ENCODE results near the gene EPS15.
"Not testable (repeated sequence)": the region's sequence is repeated elsewhere in the genome, so short reads cannot be mapped to it uniquely, and the experiment has no call there.

The EPS15 gene

GRCh38 chr1:51543858-51544257, 24.8 kb upstream of the EPS15 start:
- H3K27me3 ChIP-seq (ENCODE audit: control insufficient read depth in 2 of 2, insufficient read depth in 2 of 2, low read length in 2 of 2): no peaks in the 10 kb centered on the region
- no peak overlapping the region for H3K27ac ChIP-seq (ENCODE audit: low read depth in 2 of 2, low read length in 2 of 2)
- no peak overlapping the region for H3K9ac ChIP-seq (ENCODE audit: low read depth in 1 of 2, low read length in 2 of 2)
- no peaks in the 10 kb centered on the region for H3K9me3 ChIP-seq (ENCODE audit: control insufficient read depth in 2 of 2, low read length in 2 of 2)
- H3K4me1 ChIP-seq (ENCODE audit: control insufficient read depth in 2 of 2, insufficient read depth in 2 of 2, low read length in 2 of 2): no peaks in the 10 kb centered on the region
- H3K36me3 ChIP-seq (ENCODE audit: control insufficient read depth in 2 of 2, insufficient read depth in 2 of 2, low read length in 2 of 2): no peaks in the 10 kb centered on the region
- H3K4me3 ChIP-seq (ENCODE audit: low read length in 2 of 2): no peak overlapping the region

GRCh38 chr1:51542158-51542953, 23.3 kb upstream of the EPS15 start:
- no peak overlapping the region for H3K27ac ChIP-seq (ENCODE audit: low read depth in 2 of 2, low read length in 2 of 2)
- no peaks in the 10 kb centered on the region for H3K9me3 ChIP-seq (ENCODE audit: control insufficient read depth in 2 of 2, low read length in 2 of 2)
- no peaks in the 10 kb centered on the region for H3K36me3 ChIP-seq (ENCODE audit: control insufficient read depth in 2 of 2, insufficient read depth in 2 of 2, low read length in 2 of 2)
- no peak overlapping the region for H3K4me3 ChIP-seq (ENCODE audit: low read length in 2 of 2)
- no peak overlapping the region for H3K9ac ChIP-seq (ENCODE audit: low read depth in 1 of 2, low read length in 2 of 2)
- no peaks in the 10 kb centered on the region for H3K4me1 ChIP-seq (ENCODE audit: control insufficient read depth in 2 of 2, insufficient read depth in 2 of 2, low read length in 2 of 2)
- no peaks in the 10 kb centered on the region for H3K27me3 ChIP-seq (ENCODE audit: control insufficient read depth in 2 of 2, insufficient read depth in 2 of 2, low read length in 2 of 2)

- Histone ChIP-seq H3K4me3 (ENCODE audit: low read length in 2 of 2) (no peak overlapping the region), H3K9me3 (ENCODE audit: control insufficient read depth in 2 of 2, low read length in 2 of 2) (no peaks in the 10 kb centered on the region), H3K9ac (ENCODE audit: low read depth in 1 of 2, low read length in 2 of 2) (no peak overlapping the region), H3K36me3 (ENCODE audit: control insufficient read depth in 2 of 2, insufficient read depth in 2 of 2, low read length in 2 of 2) (no peaks in the 10 kb centered on the region), H3K4me1 (ENCODE audit: control insufficient read depth in 2 of 2, insufficient read depth in 2 of 2, low read length in 2 of 2) (no peaks in the 10 kb centered on the region), H3K27ac (ENCODE audit: low read depth in 2 of 2, low read length in 2 of 2) (no peak overlapping the region), H3K27me3 (ENCODE audit: control insufficient read depth in 2 of 2, insufficient read depth in 2 of 2, low read length in 2 of 2) (no peaks in the 10 kb centered on the region)
Observed at GRCh38 chr1:51541313-51542050, 22.4 kb upstream of the EPS15 start.

GRCh38 chr1:51537568-51537967, 18.5 kb upstream of the EPS15 start:
- H3K9me3 ChIP-seq (ENCODE audit: control insufficient read depth in 2 of 2, low read length in 2 of 2): no peaks in the 10 kb centered on the region
- no peaks in the 10 kb centered on the region for H3K27me3 ChIP-seq (ENCODE audit: control insufficient read depth in 2 of 2, insufficient read depth in 2 of 2, low read length in 2 of 2)
- no peak overlapping the region for H3K4me3 ChIP-seq (ENCODE audit: low read length in 2 of 2)
- H3K4me1 ChIP-seq (ENCODE audit: control insufficient read depth in 2 of 2, insufficient read depth in 2 of 2, low read length in 2 of 2): peaks cover 0 to 4% of the 10 kb centered on the region in 2 donors
- no peak overlapping the region for H3K27ac ChIP-seq (ENCODE audit: low read depth in 2 of 2, low read length in 2 of 2)
- no peaks in the 10 kb centered on the region for H3K36me3 ChIP-seq (ENCODE audit: control insufficient read depth in 2 of 2, insufficient read depth in 2 of 2, low read length in 2 of 2)
- H3K9ac ChIP-seq (ENCODE audit: low read depth in 1 of 2, low read length in 2 of 2): no peak overlapping the region

GRCh38 chr1:51535006-51535592, 16.0 kb upstream of the EPS15 start:
- peaks cover 0 to 4% of the 10 kb centered on the region in 2 donors for H3K4me1 ChIP-seq (ENCODE audit: control insufficient read depth in 2 of 2, insufficient read depth in 2 of 2, low read length in 2 of 2)
- peak overlapping the region in 1 of 2 donors; percentile 28 for H3K9ac ChIP-seq (ENCODE audit: low read depth in 1 of 2, low read length in 2 of 2)
- no peak overlapping the region for H3K4me3 ChIP-seq (ENCODE audit: low read length in 2 of 2)
- H3K27ac ChIP-seq (ENCODE audit: low read depth in 2 of 2, low read length in 2 of 2): no peak overlapping the region
- no peaks in the 10 kb centered on the region for H3K27me3 ChIP-seq (ENCODE audit: control insufficient read depth in 2 of 2, insufficient read depth in 2 of 2, low read length in 2 of 2)
- H3K36me3 ChIP-seq (ENCODE audit: control insufficient read depth in 2 of 2, insufficient read depth in 2 of 2, low read length in 2 of 2): no peaks in the 10 kb centered on the region
- no peaks in the 10 kb centered on the region for H3K9me3 ChIP-seq (ENCODE audit: control insufficient read depth in 2 of 2, low read length in 2 of 2)

- Histone ChIP-seq H3K9ac (ENCODE audit: low read depth in 1 of 2, low read length in 2 of 2) (peak overlapping the region in 1 of 2 donors; percentile 6), H3K27ac (ENCODE audit: low read depth in 2 of 2, low read length in 2 of 2) (no peak overlapping the region)
Observed at GRCh38 chr1:51534447-51534846, 15.4 kb upstream of the EPS15 start.

GRCh38 chr1:51532853-51533252, 13.8 kb upstream of the EPS15 start:
- Histone ChIP-seq H3K27ac (ENCODE audit: low read depth in 2 of 2, low read length in 2 of 2) (no peak overlapping the region), H3K9ac (ENCODE audit: low read depth in 1 of 2, low read length in 2 of 2) (no peak overlapping the region)

More at GRCh38 chr1:51534447-51534846, 15.4 kb upstream of the EPS15 start:
- Histone ChIP-seq H3K4me3 (ENCODE audit: low read length in 2 of 2) (no peak overlapping the region), H3K36me3 (ENCODE audit: control insufficient read depth in 2 of 2, insufficient read depth in 2 of 2, low read length in 2 of 2) (no peaks in the 10 kb centered on the region), H3K27me3 (ENCODE audit: control insufficient read depth in 2 of 2, insufficient read depth in 2 of 2, low read length in 2 of 2) (no peaks in the 10 kb centered on the region), H3K9me3 (ENCODE audit: control insufficient read depth in 2 of 2, low read length in 2 of 2) (no peaks in the 10 kb centered on the region), H3K4me1 (ENCODE audit: control insufficient read depth in 2 of 2, insufficient read depth in 2 of 2, low read length in 2 of 2) (peaks cover 0 to 4% of the 10 kb centered on the region in 2 donors)

GRCh38 chr1:51530447-51530846, 11.4 kb upstream of the EPS15 start:
- not testable (repeated sequence) for H3K4me3 ChIP-seq (ENCODE audit: low read length in 2 of 2); H3K4me1 ChIP-seq (ENCODE audit: control insufficient read depth in 2 of 2, insufficient read depth in 2 of 2, low read length in 2 of 2); H3K9ac ChIP-seq (ENCODE audit: low read depth in 1 of 2, low read length in 2 of 2); H3K27me3 ChIP-seq (ENCODE audit: control insufficient read depth in 2 of 2, insufficient read depth in 2 of 2, low read length in 2 of 2); H3K9me3 ChIP-seq (ENCODE audit: control insufficient read depth in 2 of 2, low read length in 2 of 2); H3K36me3 ChIP-seq (ENCODE audit: control insufficient read depth in 2 of 2, insufficient read depth in 2 of 2, low read length in 2 of 2); H3K27ac ChIP-seq (ENCODE audit: low read depth in 2 of 2, low read length in 2 of 2)

More at GRCh38 chr1:51532853-51533252, 13.8 kb upstream of the EPS15 start:
- no peaks in the 10 kb centered on the region for H3K27me3 ChIP-seq (ENCODE audit: control insufficient read depth in 2 of 2, insufficient read depth in 2 of 2, low read length in 2 of 2)
- no peaks in the 10 kb centered on the region for H3K9me3 ChIP-seq (ENCODE audit: control insufficient read depth in 2 of 2, low read length in 2 of 2)
- H3K36me3 ChIP-seq (ENCODE audit: control insufficient read depth in 2 of 2, insufficient read depth in 2 of 2, low read length in 2 of 2): no peaks in the 10 kb centered on the region
- no peak overlapping the region for H3K4me3 ChIP-seq (ENCODE audit: low read length in 2 of 2)
- peaks cover 0 to 4% of the 10 kb centered on the region in 2 donors for H3K4me1 ChIP-seq (ENCODE audit: control insufficient read depth in 2 of 2, insufficient read depth in 2 of 2, low read length in 2 of 2)

GRCh38 chr1:51527144-51527543, 8.1 kb upstream of the EPS15 start:
- Histone ChIP-seq H3K9ac (ENCODE audit: low read depth in 1 of 2, low read length in 2 of 2) (no peak overlapping the region), H3K36me3 (ENCODE audit: control insufficient read depth in 2 of 2, insufficient read depth in 2 of 2, low read length in 2 of 2) (no peaks in the 10 kb centered on the region), H3K4me1 (ENCODE audit: control insufficient read depth in 2 of 2, insufficient read depth in 2 of 2, low read length in 2 of 2) (no peaks in the 10 kb centered on the region), H3K27me3 (ENCODE audit: control insufficient read depth in 2 of 2, insufficient read depth in 2 of 2, low read length in 2 of 2) (no peaks in the 10 kb centered on the region), H3K4me3 (ENCODE audit: low read length in 2 of 2) (no peak overlapping the region), H3K27ac (ENCODE audit: low read depth in 2 of 2, low read length in 2 of 2) (no peak overlapping the region), H3K9me3 (ENCODE audit: control insufficient read depth in 2 of 2, low read length in 2 of 2) (no peaks in the 10 kb centered on the region)

- H3K27ac ChIP-seq (ENCODE audit: low read depth in 2 of 2, low read length in 2 of 2): no peak overlapping the region
- H3K36me3 ChIP-seq (ENCODE audit: control insufficient read depth in 2 of 2, insufficient read depth in 2 of 2, low read length in 2 of 2): no peaks in the 10 kb centered on the region
- H3K9ac ChIP-seq (ENCODE audit: low read depth in 1 of 2, low read length in 2 of 2): no peak overlapping the region
- no peaks in the 10 kb centered on the region for H3K9me3 ChIP-seq (ENCODE audit: control insufficient read depth in 2 of 2, low read length in 2 of 2)
- H3K4me1 ChIP-seq (ENCODE audit: control insufficient read depth in 2 of 2, insufficient read depth in 2 of 2, low read length in 2 of 2): no peaks in the 10 kb centered on the region
- H3K27me3 ChIP-seq (ENCODE audit: control insufficient read depth in 2 of 2, insufficient read depth in 2 of 2, low read length in 2 of 2): no peaks in the 10 kb centered on the region
- H3K4me3 ChIP-seq (ENCODE audit: low read length in 2 of 2): no peak overlapping the region
Observed at GRCh38 chr1:51526248-51526647, 7.2 kb upstream of the EPS15 start.
